AG09319 (cell line): ENCODE data around the gene DLGAP3.

Source experiments
- DNase-seq: peaks from one replicate; pipeline ENCODE4 v3.0.0-alpha.2; 2010; ENCODE audit warnings: low read depth; ENCODE audit errors: extremely low read depth
- TF ChIP-seq, protein P1 (sequence below): IDR thresholded peaks from 2 replicates; pipeline ENCODE4 v1.5.1; 2011; ENCODE audit warnings: low read depth, mild to moderate bottlenecking, inconsistent platforms, low read length, moderate library complexity

The DLGAP3 gene

DNA sequence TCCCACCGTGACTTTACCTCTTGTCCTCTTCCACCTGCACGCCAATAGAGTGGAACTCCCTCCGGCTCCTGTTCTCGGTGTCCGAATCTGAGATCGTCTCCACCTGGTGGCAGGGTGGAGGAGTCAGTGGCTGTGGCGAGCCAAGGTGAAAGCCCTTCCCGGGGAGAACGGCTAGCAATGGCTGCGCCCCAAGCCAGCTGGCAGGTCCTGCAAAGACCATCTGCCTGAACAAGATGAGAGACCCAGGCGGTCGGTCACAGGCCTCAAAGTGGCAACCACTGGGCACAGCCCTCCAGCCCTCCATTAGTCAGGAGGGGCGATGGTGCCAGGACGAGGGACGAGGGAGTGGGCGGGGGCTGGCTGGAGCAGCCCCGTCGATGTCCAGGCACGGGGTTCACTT lies 44.5 kb downstream of the DLGAP3 start:
- TF ChIP-seq, protein P1, sequence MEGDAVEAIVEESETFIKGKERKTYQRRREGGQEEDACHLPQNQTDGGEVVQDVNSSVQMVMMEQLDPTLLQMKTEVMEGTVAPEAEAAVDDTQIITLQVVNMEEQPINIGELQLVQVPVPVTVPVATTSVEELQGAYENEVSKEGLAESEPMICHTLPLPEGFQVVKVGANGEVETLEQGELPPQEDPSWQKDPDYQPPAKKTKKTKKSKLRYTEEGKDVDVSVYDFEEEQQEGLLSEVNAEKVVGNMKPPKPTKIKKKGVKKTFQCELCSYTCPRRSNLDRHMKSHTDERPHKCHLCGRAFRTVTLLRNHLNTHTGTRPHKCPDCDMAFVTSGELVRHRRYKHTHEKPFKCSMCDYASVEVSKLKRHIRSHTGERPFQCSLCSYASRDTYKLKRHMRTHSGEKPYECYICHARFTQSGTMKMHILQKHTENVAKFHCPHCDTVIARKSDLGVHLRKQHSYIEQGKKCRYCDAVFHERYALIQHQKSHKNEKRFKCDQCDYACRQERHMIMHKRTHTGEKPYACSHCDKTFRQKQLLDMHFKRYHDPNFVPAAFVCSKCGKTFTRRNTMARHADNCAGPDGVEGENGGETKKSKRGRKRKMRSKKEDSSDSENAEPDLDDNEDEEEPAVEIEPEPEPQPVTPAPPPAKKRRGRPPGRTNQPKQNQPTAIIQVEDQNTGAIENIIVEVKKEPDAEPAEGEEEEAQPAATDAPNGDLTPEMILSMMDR, result no peak
- DNase-seq, result no peak

DNA sequence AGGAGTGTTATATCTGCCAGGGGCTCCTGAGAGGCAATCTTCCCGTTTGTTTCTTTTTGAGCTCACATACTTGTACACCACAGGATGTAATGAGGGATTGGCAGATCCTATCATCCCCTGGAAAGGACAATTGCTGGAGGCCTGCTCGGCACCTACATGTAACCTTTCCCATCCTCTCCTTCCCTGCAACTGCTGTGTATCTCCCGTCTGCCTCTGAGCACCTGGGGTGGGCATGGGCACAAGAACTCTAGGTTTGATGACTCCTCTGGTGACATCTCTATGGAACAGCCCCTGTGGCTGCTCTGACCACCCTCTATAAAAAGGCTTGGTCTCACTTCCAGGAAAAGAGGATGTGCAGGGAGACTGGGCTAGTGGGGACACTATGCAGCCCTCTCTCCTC lies 44.9 kb downstream of the DLGAP3 start:
- TF ChIP-seq, protein P1, result no peak
- DNase-seq, result no peak

DNA sequence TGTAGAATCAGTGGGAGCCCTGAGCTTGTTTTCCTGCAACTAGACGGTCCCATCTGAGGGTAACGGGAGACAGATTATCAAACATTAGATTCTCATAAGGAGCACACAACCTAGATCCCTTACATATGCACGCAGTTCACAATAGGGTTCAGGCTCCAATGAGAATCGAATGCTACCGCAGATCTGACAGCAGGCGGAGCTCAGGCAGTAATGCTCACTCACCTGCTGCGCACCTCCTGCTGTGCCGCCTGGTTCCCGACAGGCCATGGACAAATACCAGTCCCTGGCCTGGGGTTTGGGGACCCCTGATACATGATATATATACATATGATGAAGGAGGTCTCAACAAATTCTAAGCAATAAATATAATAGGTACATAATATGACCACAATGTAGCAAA lies 50.2 kb downstream of the DLGAP3 start:
- TF ChIP-seq, protein P1, result no peak
- DNase-seq, result no peak

DNA sequence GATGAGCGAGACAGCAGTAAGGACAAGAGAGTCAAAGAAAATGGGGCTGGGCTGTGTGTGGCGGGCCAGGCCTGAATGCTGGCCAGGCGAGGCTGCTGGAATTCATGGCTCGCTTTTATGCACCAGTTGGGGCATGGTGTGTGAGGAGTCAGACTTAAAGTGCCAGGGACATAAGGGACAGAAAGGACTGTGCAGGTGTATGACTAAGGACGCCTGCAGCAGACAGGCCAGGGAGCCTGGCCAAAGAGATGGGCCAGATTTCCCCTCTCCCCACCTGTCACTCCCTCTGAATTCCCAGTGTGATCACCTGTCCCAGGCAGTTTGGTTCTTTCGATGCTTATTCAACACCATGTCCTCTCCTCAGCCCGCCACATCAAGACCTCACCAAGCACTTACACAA lies 53.0 kb downstream of the DLGAP3 start:
- DNase-seq, result no peak
- TF ChIP-seq, protein P1, result no peak

DNA sequence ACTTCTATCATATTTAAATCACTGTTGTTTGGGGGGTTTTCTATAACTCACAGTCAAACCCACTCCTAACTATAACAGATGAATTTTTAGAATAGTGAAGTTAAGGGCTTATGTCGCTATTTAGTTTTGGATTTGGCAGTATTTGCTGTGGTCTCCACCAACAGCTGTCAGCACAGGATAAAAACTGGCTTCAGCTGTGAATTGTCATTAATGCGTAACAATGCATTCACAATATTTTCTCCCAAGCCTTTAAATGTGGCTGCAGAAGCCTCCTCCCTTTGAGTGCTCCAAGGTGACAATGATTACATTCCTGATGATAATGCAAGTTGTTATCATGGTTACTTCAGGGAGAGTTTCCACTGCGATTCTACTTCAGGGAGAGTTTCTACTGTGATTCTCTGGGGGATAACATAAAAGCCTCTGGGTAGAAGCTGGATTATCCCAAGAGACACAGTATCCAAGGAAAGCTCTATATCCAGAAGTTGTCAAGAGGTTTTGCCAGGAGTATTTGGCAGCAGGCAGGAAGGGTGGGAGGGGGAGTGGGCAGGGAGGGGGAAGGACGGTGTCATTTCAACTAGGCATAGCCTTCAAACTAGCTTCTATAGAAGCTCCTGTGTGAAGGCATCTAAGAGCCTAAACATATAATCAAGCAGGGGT lies 55.0 kb downstream of the DLGAP3 start:
- TF ChIP-seq, protein P1, result no peak
- DNase-seq, result no peak

GRCh38 chr1:34872133-34872503 lies 57.3 kb downstream of the DLGAP3 start:
- DNase-seq, result no peak
- TF ChIP-seq, protein P1, result no peak

DNA sequence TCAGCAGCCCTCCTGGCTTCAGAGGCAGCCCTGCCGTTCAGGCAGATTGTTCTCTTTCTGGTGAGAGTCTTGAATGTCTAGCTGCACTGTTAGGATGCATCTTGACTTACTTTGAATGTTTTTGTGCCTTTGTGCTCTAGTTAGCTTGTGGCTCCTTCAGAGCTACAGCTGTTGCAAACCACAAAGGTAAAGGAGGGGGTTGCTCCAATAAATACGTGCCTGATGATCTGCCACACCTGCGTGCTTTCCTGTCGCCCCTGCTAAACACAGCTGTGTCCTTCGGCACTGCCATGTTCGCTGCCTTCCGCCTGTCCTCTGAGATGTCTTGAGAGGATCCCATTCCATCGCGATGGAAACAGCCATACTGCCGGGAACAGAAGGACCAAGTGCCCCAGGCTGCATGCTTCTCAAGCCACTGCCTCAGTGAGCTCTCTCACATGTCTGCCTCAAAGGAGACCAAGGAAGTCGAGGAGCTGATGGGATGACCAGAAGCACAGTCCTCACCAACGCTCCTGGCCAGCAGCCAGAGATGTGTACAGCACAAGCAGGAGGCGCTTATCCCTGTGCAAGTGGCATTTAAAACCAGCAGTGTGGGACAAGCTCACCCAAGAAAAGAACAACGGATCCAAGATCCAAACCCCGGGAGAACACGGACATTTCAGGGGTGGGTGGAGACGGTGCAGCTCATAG lies 57.9 kb downstream of the DLGAP3 start:
- TF ChIP-seq, protein P1, result no peak
- no peak for DNase-seq
